ENCODE data around the gene UBN2. TPM values are rescaled to one million over a fixed set of nuclear protein-coding genes. Genes with fewer than 3 reads are reported as not detected.
A peak's percentile ranks its signal among the peaks of the same experiment; 100 is the strongest.

The UBN2 gene
- total and polyA plus RNA-seq, 2 of the 13 experiments (the other 11 are each of a cell fraction or from before 2014, with no cell fraction given): 5.6 to 5.7 TPM

GRCh38 chr7:139297795-139298194 lies 66.8 kb downstream of the UBN2 start:
- POLR2A ChIA-PET: no interaction called here
- no peaks in the 10 kb centered on the region for H4K20me1 ChIP-seq (ENCODE audit: insufficient read depth, low read length)
- intact Hi-C loops (cut with micrococcal nuclease; ENCODE audit: unreplicated experiment) (no loop called here), in situ Hi-C loops (cut with HindIII; ENCODE audit: extremely low pct_ligation_motif_present, low pct_unique_long_range_greater_than_20kb) (no loop called here)
- H3K27me3 ChIP-seq (ENCODE audit: control insufficient read depth in 1 of 2, insufficient read depth in 2 of 2, low read length in 2 of 2): no peaks in the 10 kb centered on the region
- no peak overlapping the region for H3K9ac ChIP-seq (ENCODE audit: insufficient read depth, low read depth, low read length)
- CTCF ChIA-PET (ENCODE audit: low intra/inter-chr PET ratio, low total read pairs): no interaction called here
- H3K36me3 ChIP-seq (replicated peaks in 1 of 2; ENCODE audit: control insufficient read depth in 1 of 2, insufficient read depth in 2 of 2, low read length in 2 of 2): peaks cover 0 to 4% of the 10 kb centered on the region in 2 experiments; a peak in 1 of 5 replicates
- H3K9me3 ChIP-seq (ENCODE audit: low read length): no peaks in the 10 kb centered on the region
- DNase-seq (ENCODE audit: low spot score) (peak; percentile 43), FAIRE-seq (peak; percentile 73), ATAC-seq (peak; percentile 25; the same call in 2 of the 3 replicates)
- no peaks in the 10 kb centered on the region for H3K79me2 ChIP-seq (ENCODE audit: insufficient read depth, low read length)
- H3K27ac ChIP-seq (ENCODE audit: extremely low read length, insufficient read depth, low read length): peak overlapping the region; percentile 24
- peak overlapping the region; percentile 47 for H3K4me2 ChIP-seq (ENCODE audit: low read depth, low read length)
- 14% methylated on average over 6 of the region's 6 CpGs for WGBS (ENCODE audit: low lambda C conversion rate)
- no peak overlapping the region for H2AFZ ChIP-seq (ENCODE audit: low read length)
- peaks cover 79% of the 10 kb centered on the region for H3K4me1 ChIP-seq (ENCODE audit: insufficient read depth, low read length)
- no peak overlapping the region for H3K4me3 ChIP-seq (replicated peaks in 1 of 3; ENCODE audit: insufficient read depth in 1 of 3, low read depth in 2 of 3, low read length in 3 of 3)
- no TSS peak for BruUV-seq (replicated peaks)
- peak; percentile 35; the same call in 1 of the 2 replicates for TF ChIP-seq ZMYM4 (CRISPR knock-in tag; IDR thresholded peaks at IDR 0.05)
- peak; percentile 28; the same call in 1 of the 2 replicates for TF ChIP-seq NCOA2 (CRISPR knock-in tag; IDR thresholded peaks at IDR 0.05)
- no peak for TF ChIP-seq SOX6 (IDR thresholded peaks at IDR 0.05)
- TF ChIP-seq SOX6 (CRISPR knock-in tag; IDR thresholded peaks at IDR 0.05): peak; percentile 48; the same call in 1 of the 2 replicates
- TF ChIP-seq ZNF720 (CRISPR knock-in tag; IDR thresholded peaks at IDR 0.05): no peak
- no peak for TF ChIP-seq FOXA1 (IDR thresholded peaks at IDR 0.05)
- TF ChIP-seq FOXA1 (CRISPR knock-in tag; IDR thresholded peaks at IDR 0.05): peak; percentile 76
- peak; percentile 22; the same call in 1 of the 2 replicates for TF ChIP-seq MED1 (CRISPR knock-in tag; IDR thresholded peaks at IDR 0.05)
- 0 out of 2 replicates have a peak, but pooled peaks have one; percentile 45 for TF ChIP-seq GATAD2A (CRISPR knock-in tag; IDR thresholded peaks at IDR 0.05)
- TF ChIP-seq HOMEZ (CRISPR knock-in tag; IDR thresholded peaks at IDR 0.05; ENCODE audit: low read depth): 0 out of 2 replicates have a peak, but pooled peaks have one; percentile 51
- peak; percentile 20; the same call in 1 of the 2 replicates for TF ChIP-seq KAT8 (CRISPR knock-in tag; IDR thresholded peaks at IDR 0.05)
- peak; percentile 67 for TF ChIP-seq ARID5B (CRISPR knock-in tag; IDR thresholded peaks at IDR 0.05)
- peak; percentile 47; the same call in 1 of the 2 replicates for TF ChIP-seq PHF21A (CRISPR knock-in tag; IDR thresholded peaks at IDR 0.05)
- peak; percentile 58 for TF ChIP-seq TEAD3 (CRISPR knock-in tag; optimal IDR thresholded peaks at IDR 0.05; ENCODE audit: borderline replicate concordance)
- TF ChIP-seq ARID4A (CRISPR knock-in tag; IDR thresholded peaks at IDR 0.05; ENCODE audit: borderline replicate concordance): peak; percentile 13; the same call in 1 of the 2 replicates
